ENCODE data around the gene GRPEL1.

GRPEL1 gene

GRCh38 chr4:7062816-7063215, 5.0 kb downstream of the GRPEL1 start:
- FAIRE-seq = no peak

- FAIRE-seq = no peak
Measured at GRCh38 chr4:7061815-7062214, 6.0 kb downstream of the GRPEL1 start.

- no peak for FAIRE-seq
Measured at GRCh38 chr4:7060346-7061150, 7.3 kb downstream of the GRPEL1 start.

GRCh38 chr4:7059662-7060061, 8.2 kb downstream of the GRPEL1 start:
- no peak for FAIRE-seq

- no peak for FAIRE-seq
Measured at GRCh38 chr4:7058792-7059191, 9.1 kb downstream of the GRPEL1 start.

GRCh38 chr4:7055990-7056325, 11.9 kb downstream of the GRPEL1 start:
- FAIRE-seq = no peak

GRCh38 chr4:7055111-7055989, 12.5 kb downstream of the GRPEL1 start:
- no peak for FAIRE-seq

- FAIRE-seq = no peak
Measured at GRCh38 chr4:7054106-7054880, 13.6 kb downstream of the GRPEL1 start.

- FAIRE-seq = no peak
Measured at GRCh38 chr4:7052923-7053715, 14.7 kb downstream of the GRPEL1 start.

GRCh38 chr4:7052313-7052712, 15.6 kb downstream of the GRPEL1 start:
- FAIRE-seq = no peak

GRCh38 chr4:7051905-7052304, 16.0 kb downstream of the GRPEL1 start:
- no peak for FAIRE-seq

- no peak for FAIRE-seq
Measured at GRCh38 chr4:7051144-7051495, 16.7 kb downstream of the GRPEL1 start.

- no peak for FAIRE-seq
Measured at GRCh38 chr4:7050481-7051143, 17.3 kb downstream of the GRPEL1 start.

GRCh38 chr4:7049739-7050138, 18.1 kb downstream of the GRPEL1 start:
- no peak for FAIRE-seq

- no peak for FAIRE-seq
Measured at GRCh38 chr4:7049295-7049694, 18.6 kb downstream of the GRPEL1 start.

- no peak for FAIRE-seq
Measured at GRCh38 chr4:7048642-7049041, 19.2 kb downstream of the GRPEL1 start.

- no peak for FAIRE-seq
Measured at GRCh38 chr4:7046971-7047370, 20.9 kb downstream of the GRPEL1 start.

- FAIRE-seq = no peak
Measured at GRCh38 chr4:7045961-7046921, 21.6 kb downstream of the GRPEL1 start.

- no peak for FAIRE-seq
Measured at GRCh38 chr4:7045553-7045952, 22.3 kb downstream of the GRPEL1 start.

GRCh38 chr4:7044137-7044930, 23.5 kb downstream of the GRPEL1 start:
- FAIRE-seq = no peak

Data from endometrium (tissue), 2 donors.